Activated CD8-positive, alpha-beta memory T cell treated with anti-CD3 and anti-CD28 coated beads for 24 hours (primary cell): ENCODE results near the gene TAF13.
A peak's percentile ranks its signal among the peaks of the same experiment; 100 is the strongest.
"Not testable (repeated sequence)": the region's sequence is repeated elsewhere in the genome, so short reads cannot be mapped to it uniquely, and the experiment has no call there.

Source experiments
- DNase-seq: peaks from one replicate; pipeline ENCODE4 v3.0.0-alpha.2; 2020

The TAF13 gene

GRCh38 chr1:109045595-109045994 is 30.2 kb downstream of the TAF13 start:
- no peak for DNase-seq

GRCh38 chr1:109041621-109042468 is 34.0 kb downstream of the TAF13 start, which contains the start of gene WDR47:
TSS of gene WDR47 (minus strand) at chr1:109042102. CDS start at chr1:109023512, 18,590 bp downstream.
- DNase-seq = peak; percentile 95

GRCh38 chr1:109040989-109041620 is 34.7 kb downstream of the TAF13 start:
- no peak for DNase-seq

- no peak for DNase-seq
These were observed 35.2 kb downstream of the TAF13 start for GRCh38 chr1:109040627-109040988.

- DNase-seq = no peak
These were observed 41.4 kb downstream of the TAF13 start for GRCh38 chr1:109034382-109034781.

GRCh38 chr1:109029493-109029892 is 46.3 kb downstream of the TAF13 start:
- not testable (repeated sequence) for DNase-seq

GRCh38 chr1:109027841-109028240 is 48.0 kb downstream of the TAF13 start:
- DNase-seq = no peak

- DNase-seq = no peak
These were observed 50.1 kb downstream of the TAF13 start for GRCh38 chr1:109025694-109026093.

- no peak for DNase-seq
These were observed 51.2 kb downstream of the TAF13 start for GRCh38 chr1:109024646-109025045.

GRCh38 chr1:109020693-109021257 is 55.0 kb downstream of the TAF13 start:
- DNase-seq = no peak

- not testable (repeated sequence) for DNase-seq
These were observed 58.1 kb downstream of the TAF13 start for GRCh38 chr1:109017719-109018118.

- DNase-seq = no peak
These were observed 58.7 kb downstream of the TAF13 start for GRCh38 chr1:109017134-109017533.
